ENCODE measurements around the gene CREB5.
"Not testable (repeated sequence)": the region's sequence is repeated elsewhere in the genome, so short reads cannot be mapped to it uniquely, and the experiment has no call there.

CREB5 gene

GRCh38 chr7:28517606-28518005 is 105.3 kb downstream of the CREB5 start:
- DNase-seq, result no peak

GRCh38 chr7:28520074-28521015 is 108.0 kb downstream of the CREB5 start:
- DNase-seq, result no peak

- DNase-seq, result no peak
These were observed 112.7 kb downstream of the CREB5 start for GRCh38 chr7:28524978-28525377.

GRCh38 chr7:28528899-28529298 is 116.6 kb downstream of the CREB5 start:
- no peak for DNase-seq

- DNase-seq, result no peak
These were observed 117.4 kb downstream of the CREB5 start for GRCh38 chr7:28529755-28530154.

- no peak for DNase-seq
These were observed 118.0 kb downstream of the CREB5 start for GRCh38 chr7:28530175-28530802.

GRCh38 chr7:28530803-28531175 is 118.5 kb downstream of the CREB5 start:
- DNase-seq, result no peak

GRCh38 chr7:28531291-28531690 is 119.0 kb downstream of the CREB5 start:
- DNase-seq, result no peak

GRCh38 chr7:28532181-28532580 is 119.9 kb downstream of the CREB5 start:
- no peak for DNase-seq

- DNase-seq, result no peak
These were observed 120.9 kb downstream of the CREB5 start for GRCh38 chr7:28533267-28533666.

- no peak for DNase-seq
These were observed 121.6 kb downstream of the CREB5 start for GRCh38 chr7:28533731-28534531.

- no peak for DNase-seq
These were observed 123.9 kb downstream of the CREB5 start for GRCh38 chr7:28536259-28536658.

- no peak for DNase-seq
These were observed 127.1 kb downstream of the CREB5 start for GRCh38 chr7:28539289-28539981.

- no peak for DNase-seq
These were observed 130.1 kb downstream of the CREB5 start for GRCh38 chr7:28542410-28542809.

- no peak for DNase-seq
These were observed 132.3 kb downstream of the CREB5 start for GRCh38 chr7:28544453-28545117.

GRCh38 chr7:28546067-28546466 is 133.7 kb downstream of the CREB5 start:
- no peak for DNase-seq

- DNase-seq, result no peak
These were observed 134.8 kb downstream of the CREB5 start for GRCh38 chr7:28547115-28547514.

GRCh38 chr7:28548416-28548815 is 136.1 kb downstream of the CREB5 start:
- DNase-seq, result no peak

- no peak for DNase-seq
These were observed 137.7 kb downstream of the CREB5 start for GRCh38 chr7:28549998-28550397.

GRCh38 chr7:28550580-28551186 is 138.4 kb downstream of the CREB5 start:
- DNase-seq, result no peak

- DNase-seq, result no peak
These were observed 139.0 kb downstream of the CREB5 start for GRCh38 chr7:28551331-28551730.

- not testable (repeated sequence) for DNase-seq
These were observed 139.4 kb downstream of the CREB5 start for GRCh38 chr7:28551766-28552165.
